Type B pancreatic cell (in vitro differentiated cells): Measurements from ENCODE around the gene UBE2O. TPM values are rescaled to one million over a fixed set of nuclear protein-coding genes. Genes with fewer than 3 reads are reported as not detected.

Experiments
- DNase-seq: peaks from one replicate; pipeline ENCODE4 v3.0.0; 2021; ENCODE audit warnings: mixed read lengths; ENCODE audit not compliant: unreplicated experiment; ENCODE audit errors: extremely low spot score
- H3K27ac Mint-ChIP-seq: 2 replicates; pipeline ENCODE4 v1.8.0; 2021; ENCODE audit warnings: mild to moderate bottlenecking, mixed read lengths
- H3K27me3 Mint-ChIP-seq: 2 replicates; pipeline ENCODE4 v1.8.0; 2021; ENCODE audit warnings: mixed read lengths
- H3K36me3 Mint-ChIP-seq: 2 replicates; pipeline ENCODE4 v1.8.0; 2021; ENCODE audit warnings: mixed read lengths
- H3K4me1 Mint-ChIP-seq: one replicate; pipeline ENCODE4 v1.8.0; 2021; ENCODE audit warnings: mixed read lengths; ENCODE audit not compliant: unreplicated experiment
- H3K4me3 Mint-ChIP-seq: 2 replicates; pipeline ENCODE4 v1.8.0; 2021; ENCODE audit warnings: mild to moderate bottlenecking, mixed read lengths
- H3K9me3 Mint-ChIP-seq: 2 replicates; pipeline ENCODE4 v1.8.0; 2021; ENCODE audit warnings: mixed read lengths
- CTCF ChIP-seq: fragments of 200-600 bp; sonication (generic); conservative IDR thresholded peaks from 2 replicates; pipeline ENCODE4 v1.5.0; 2021; ENCODE audit warnings: antibody characterized with exemption, mild to moderate bottlenecking
- total RNA-seq: library from RNA; stranded (reverse); gene quantifications from 2 replicates; pipeline ENCODE4 v1.2.1, GENCODE V29; 2021; ENCODE audit warnings: low replicate concordance

Gene UBE2O
- total RNA-seq, 1 donor from 2014 or later: 51.5 TPM

GRCh38 chr17:76451506-76451905 lies 1.4 kb downstream of the UBE2O start:
- no peak for TF ChIP-seq CTCF
- Mint-ChIP-seq H3K4me1 (peaks cover 45% of the 10 kb centered on the region), H3K4me3 (peak overlapping the region; percentile 92), H3K9me3 (peaks cover 6% of the 10 kb centered on the region), H3K36me3 (no peaks in the 10 kb centered on the region), H3K27ac (peak overlapping the region; percentile 57), H3K27me3 (no peaks in the 10 kb centered on the region)
- DNase-seq: no peak

GRCh38 chr17:76449126-76449525 lies 3.8 kb downstream of the UBE2O start:
- Mint-ChIP-seq H3K9me3 (peaks cover 6% of the 10 kb centered on the region), H3K27me3 (no peaks in the 10 kb centered on the region), H3K27ac (no peak overlapping the region), H3K4me1 (peaks cover 69% of the 10 kb centered on the region), H3K4me3 (peak overlapping the region; percentile 11), H3K36me3 (no peaks in the 10 kb centered on the region)
- no peak for TF ChIP-seq CTCF
- no peak for DNase-seq

GRCh38 chr17:76447931-76448652 lies 4.9 kb downstream of the UBE2O start:
- Mint-ChIP-seq H3K27ac (peak overlapping the region; percentile 49), H3K27me3 (no peaks in the 10 kb centered on the region), H3K4me3 (no peak overlapping the region), H3K9me3 (peaks cover 1% of the 10 kb centered on the region), H3K4me1 (peaks cover 74% of the 10 kb centered on the region), H3K36me3 (no peaks in the 10 kb centered on the region)
- TF ChIP-seq CTCF: no peak
- DNase-seq: no peak

- peaks cover 7% of the 10 kb centered on the region for H3K36me3 Mint-ChIP-seq
- H3K27ac Mint-ChIP-seq: peak overlapping the region; percentile 70
- peaks cover 81% of the 10 kb centered on the region for H3K4me1 Mint-ChIP-seq
- TF ChIP-seq CTCF: no peak
- H3K9me3 Mint-ChIP-seq: no peaks in the 10 kb centered on the region
- no peak overlapping the region for H3K4me3 Mint-ChIP-seq
- no peak for DNase-seq
- H3K27me3 Mint-ChIP-seq: no peaks in the 10 kb centered on the region
Observed at GRCh38 chr17:76446449-76447231, 6.3 kb downstream of the UBE2O start.

GRCh38 chr17:76445697-76446448 lies 7.1 kb downstream of the UBE2O start:
- no peak for DNase-seq
- Mint-ChIP-seq H3K4me3 (peak overlapping the region; percentile 7), H3K27ac (peak overlapping the region; percentile 70), H3K9me3 (no peaks in the 10 kb centered on the region), H3K36me3 (peaks cover 7% of the 10 kb centered on the region), H3K27me3 (no peaks in the 10 kb centered on the region), H3K4me1 (peaks cover 80% of the 10 kb centered on the region)
- no peak for TF ChIP-seq CTCF
